HCT116 (cell line): ENCODE results near the gene CDKAL1.

ENCODE experiments used
- ATF3 ChIP-seq: IDR thresholded peaks from 2 replicates; pipeline ENCODE4 v1.6.1; 2012
- CTCF ChIP-seq, 3 experiments: fragments of 200-600 bp in 1 of 3; sonication (generic) in 1 of 3; IDR thresholded peaks in 2 of 3; conservative IDR thresholded peaks in 1 of 3; 2 replicates each; pipeline ENCODE4 v1.5.1; 2012 to 2017; ENCODE audit warnings: low read depth in 2 of 3, low read length in 2 of 3, antibody characterized with exemption in 1 of 3, borderline replicate concordance in 1 of 3, control low read depth in 1 of 3, mild to moderate bottlenecking in 1 of 3, mixed read lengths in 1 of 3, mixed run types in 1 of 3, moderate library complexity in 1 of 3; ENCODE audit not compliant: insufficient read depth in 1 of 3
- FOSL1 ChIP-seq: IDR thresholded peaks from 2 replicates; pipeline ENCODE4 v1.6.1; 2012; ENCODE audit warnings: low read depth
- POLR2A ChIP-seq: IDR thresholded peaks from 2 replicates; pipeline ENCODE4 v1.7.0; 2011; ENCODE audit warnings: borderline replicate concordance; ENCODE audit not compliant: insufficient read depth, insufficient read length; ENCODE audit errors: extremely low read depth
- POLR2AphosphoS5 ChIP-seq: IDR thresholded peaks from 2 replicates; pipeline ENCODE4 v1.6.1; 2011; ENCODE audit warnings: mild to moderate bottlenecking, low read depth, low read length, moderate library complexity

- no peak for TF ChIP-seq ATF3
- TF ChIP-seq FOSL1 = no peak
- TF ChIP-seq CTCF (IDR thresholded peaks at IDR 0.05 in 2 of 3, conservative IDR thresholded peaks at IDR 0.05 in 1 of 3; ENCODE audit: borderline replicate concordance in 1 of 3, insufficient read depth in 1 of 3, low read depth in 2 of 3, low read length in 2 of 3) = no peak
- TF ChIP-seq POLR2A = no peak
- no peak for TF ChIP-seq POLR2AphosphoS5
Measured at GRCh38 chr6:21244897-21245470, 710.7 kb downstream of the CDKAL1 start.
